Stimulated activated CD8-positive, alpha-beta memory T cell treated with anti-CD3 and anti-CD28 coated beads, Interleukin-4, amount 100 ng/mL, for 1 hour (primary cell): ENCODE results near the gene CFAP299.

Source experiments
- DNase-seq, 2 donors: peaks; one replicate each; pipeline ENCODE4 v3.0.0-alpha.2; 2020; ENCODE audit warnings: low read depth in 2 of 2, low spot score in 1 of 2

The CFAP299 gene

DNA sequence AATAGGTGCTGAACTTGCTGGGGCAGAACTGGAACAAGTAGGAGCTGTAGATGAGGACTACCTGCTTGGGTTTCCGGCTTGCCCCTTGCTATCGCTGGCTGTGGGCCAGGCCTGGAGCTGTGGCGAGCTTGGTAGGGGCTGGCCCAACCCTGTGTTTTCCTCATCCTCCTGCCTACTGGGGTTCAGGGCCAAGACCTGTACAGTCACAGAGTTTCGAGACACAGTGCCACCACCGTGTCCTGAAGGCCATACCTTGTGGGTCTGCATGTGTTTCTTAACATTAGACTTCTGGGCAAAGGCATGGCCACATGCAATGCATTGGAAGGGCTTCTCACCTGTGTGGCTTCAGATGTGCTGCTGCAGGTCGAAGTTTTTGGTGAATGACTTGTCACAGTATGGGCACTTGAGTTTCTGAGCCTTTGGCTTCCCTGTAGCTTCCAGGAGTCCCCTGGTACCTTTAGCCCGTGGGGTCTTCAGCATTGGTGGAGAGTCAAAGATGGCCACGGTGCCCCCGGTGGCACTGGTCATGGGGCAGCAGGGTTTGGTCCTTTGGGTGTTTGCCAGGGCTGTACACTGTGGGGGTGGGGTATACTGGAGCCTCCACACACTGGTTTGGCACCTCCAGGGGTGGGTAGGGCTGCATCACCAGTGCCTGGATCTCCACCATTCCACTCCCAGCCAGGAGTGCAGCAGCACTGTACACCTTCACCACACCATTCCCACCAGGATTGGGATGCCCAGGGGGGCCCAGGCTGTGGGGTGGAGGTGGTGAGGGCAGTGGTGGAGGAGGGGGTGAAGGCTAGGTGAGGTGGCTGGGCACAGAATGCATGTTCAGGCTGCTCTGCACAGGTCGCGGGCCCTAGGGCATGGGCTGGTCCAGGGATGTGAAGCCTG, 52.1 kb downstream of the CFAP299 start:
- DNase-seq = no peak

GRCh38 chr4:80388284-80388607, 52.7 kb downstream of the CFAP299 start:
- no peak for DNase-seq

- no peak for DNase-seq
Measured at GRCh38 chr4:80390178-80390577, 54.6 kb downstream of the CFAP299 start.

GRCh38 chr4:80393246-80393969, 57.9 kb downstream of the CFAP299 start:
- no peak for DNase-seq

DNA sequence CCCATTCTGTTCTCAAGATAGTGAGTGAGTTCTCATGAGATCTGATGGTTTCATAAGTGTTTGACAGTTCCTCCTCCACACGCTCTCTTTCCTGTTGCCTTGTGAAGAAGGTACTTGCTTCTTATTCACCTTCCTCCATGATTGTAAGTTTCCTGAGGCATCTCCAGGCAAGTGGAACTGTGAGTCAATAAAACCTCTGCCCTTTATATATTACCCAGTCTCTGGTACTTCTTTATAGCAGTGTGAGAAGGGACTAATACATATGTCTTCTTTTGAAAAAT, 58.4 kb downstream of the CFAP299 start:
- DNase-seq = no peak

DNA sequence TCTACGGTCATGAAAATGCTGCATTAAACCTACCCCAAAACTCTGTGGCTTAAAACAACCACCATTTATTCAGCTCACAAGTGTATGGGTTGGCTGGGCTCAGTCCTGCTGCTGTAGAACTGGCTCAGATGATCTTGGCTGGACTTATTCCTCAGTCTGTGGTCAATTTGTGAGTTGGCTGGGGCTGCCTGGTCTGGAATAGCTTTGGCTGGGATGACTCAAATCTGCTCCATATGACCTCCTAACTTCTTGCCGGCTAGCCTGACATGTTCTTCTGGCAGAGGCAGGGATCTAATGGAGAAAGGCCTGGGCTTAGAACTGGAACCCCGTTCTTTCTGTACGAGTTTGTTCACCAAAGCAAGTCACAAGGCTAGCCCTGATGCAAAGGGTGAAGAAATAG, 71.7 kb downstream of the CFAP299 start:
- DNase-seq = no peak

DNA sequence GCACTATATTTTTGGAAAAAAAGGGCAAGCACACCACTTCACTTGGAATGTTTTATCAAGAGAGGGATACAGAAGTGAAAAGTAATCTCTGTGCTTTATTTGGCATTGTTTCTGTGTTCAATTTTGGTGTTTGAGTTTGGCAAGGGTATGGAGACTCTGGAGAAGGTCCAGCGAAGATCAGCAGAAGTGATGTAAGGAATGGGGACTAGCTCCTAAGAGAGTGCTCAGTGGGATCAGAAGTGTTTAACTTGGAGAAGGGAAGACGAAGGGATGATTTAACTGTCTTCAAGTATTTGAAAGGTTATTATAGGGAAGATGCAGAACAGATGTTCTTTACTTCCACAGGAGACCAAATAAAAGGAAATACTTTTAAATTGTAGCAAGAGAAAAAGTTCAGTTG, 74.3 kb downstream of the CFAP299 start:
- no peak for DNase-seq

DNA sequence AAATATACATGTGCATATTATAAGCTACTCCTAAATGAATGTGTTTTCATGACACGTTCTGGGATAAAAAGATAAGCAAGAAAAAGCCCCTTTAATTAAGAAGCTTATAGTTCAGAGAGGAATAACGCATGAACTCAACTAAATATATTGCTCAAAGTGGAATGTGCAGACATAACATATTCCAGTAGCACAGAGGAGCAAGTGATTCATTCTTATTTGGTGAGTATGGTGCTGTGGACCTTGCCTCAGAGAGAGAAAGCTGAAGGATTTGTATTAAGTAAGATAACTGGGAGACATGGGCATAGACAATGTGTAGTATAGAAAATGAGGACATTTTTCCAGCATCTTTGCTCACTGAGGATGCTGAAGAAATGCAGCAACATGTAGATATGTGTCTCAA, 76.8 kb downstream of the CFAP299 start:
- DNase-seq = no peak

DNA sequence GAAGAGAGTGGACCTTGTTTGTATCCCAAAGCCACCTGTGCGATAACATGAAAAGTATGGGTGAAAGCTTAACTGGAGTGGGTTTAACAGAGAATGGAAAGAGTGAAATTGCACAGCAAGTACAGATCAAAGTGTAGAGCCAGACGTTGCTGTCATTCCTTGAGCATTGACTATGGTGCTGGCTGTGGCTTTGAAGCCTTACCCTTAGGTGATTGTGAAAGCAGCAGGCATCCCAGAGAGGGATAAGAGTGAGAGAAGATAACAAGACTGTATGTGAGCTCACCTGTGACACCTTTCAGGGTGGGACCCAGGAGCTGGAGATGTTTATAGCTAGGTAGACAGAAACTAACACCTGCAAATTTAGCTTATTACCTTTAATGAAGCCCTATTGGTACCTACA, 77.6 kb downstream of the CFAP299 start:
- DNase-seq = no peak

DNA sequence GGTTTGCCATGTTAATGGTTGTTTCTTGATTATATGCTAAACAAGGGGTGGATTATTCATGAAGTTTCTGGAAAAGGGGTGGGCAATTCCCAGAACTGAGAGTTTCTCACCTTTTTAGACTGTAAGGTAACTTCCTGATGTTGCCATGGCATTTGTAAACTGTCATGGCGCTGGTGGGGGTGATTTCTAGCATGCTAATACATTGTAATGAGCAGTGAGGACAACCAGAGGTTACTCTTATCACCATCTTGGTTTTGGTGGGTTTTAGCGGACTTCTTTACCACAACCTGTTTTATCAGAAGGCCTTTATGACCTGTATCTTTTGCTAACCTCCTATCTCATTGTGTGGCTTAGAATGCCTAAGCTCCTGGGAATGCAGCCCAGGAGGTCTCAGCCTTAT, 81.5 kb downstream of the CFAP299 start:
- no peak for DNase-seq

DNA sequence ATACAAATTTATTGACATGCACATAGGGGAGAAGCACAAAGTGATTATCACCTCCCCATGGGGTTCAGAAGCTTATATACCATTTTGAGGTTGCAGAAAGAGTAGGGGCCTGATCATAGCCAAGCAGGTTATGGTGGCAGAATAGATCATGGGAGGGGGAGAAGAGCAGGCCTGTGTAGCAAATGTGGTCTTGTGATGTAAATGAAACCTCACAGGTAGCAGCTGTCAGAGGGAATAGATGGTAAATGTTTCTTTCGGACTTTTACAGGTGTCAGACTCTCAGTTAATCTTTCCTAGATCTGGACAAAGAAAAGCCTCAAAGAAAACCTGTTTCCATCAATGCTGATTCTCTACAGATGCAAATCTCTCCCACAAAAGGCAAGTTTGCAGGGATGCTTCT, 84.4 kb downstream of the CFAP299 start:
- DNase-seq = no peak

DNA sequence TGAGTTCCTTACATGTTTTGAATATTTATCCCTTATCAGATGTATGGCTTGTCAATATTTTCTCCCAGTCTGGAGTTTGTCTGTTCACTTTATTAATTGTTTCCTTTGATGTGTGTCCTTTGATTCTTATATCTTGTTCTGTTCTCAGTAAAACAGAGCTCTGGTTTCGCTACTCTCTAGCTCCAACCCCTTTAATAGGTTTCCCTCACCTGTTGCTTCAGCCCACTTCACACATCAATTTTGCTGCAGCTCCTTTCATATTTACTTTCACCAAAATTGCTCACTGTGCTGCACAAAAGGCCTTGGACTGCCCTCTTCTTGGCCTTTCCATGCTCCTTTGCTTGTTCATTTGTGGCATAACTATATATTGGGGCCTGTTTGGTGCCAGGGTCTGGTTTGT, 85.1 kb downstream of the CFAP299 start:
- DNase-seq = no peak

DNA sequence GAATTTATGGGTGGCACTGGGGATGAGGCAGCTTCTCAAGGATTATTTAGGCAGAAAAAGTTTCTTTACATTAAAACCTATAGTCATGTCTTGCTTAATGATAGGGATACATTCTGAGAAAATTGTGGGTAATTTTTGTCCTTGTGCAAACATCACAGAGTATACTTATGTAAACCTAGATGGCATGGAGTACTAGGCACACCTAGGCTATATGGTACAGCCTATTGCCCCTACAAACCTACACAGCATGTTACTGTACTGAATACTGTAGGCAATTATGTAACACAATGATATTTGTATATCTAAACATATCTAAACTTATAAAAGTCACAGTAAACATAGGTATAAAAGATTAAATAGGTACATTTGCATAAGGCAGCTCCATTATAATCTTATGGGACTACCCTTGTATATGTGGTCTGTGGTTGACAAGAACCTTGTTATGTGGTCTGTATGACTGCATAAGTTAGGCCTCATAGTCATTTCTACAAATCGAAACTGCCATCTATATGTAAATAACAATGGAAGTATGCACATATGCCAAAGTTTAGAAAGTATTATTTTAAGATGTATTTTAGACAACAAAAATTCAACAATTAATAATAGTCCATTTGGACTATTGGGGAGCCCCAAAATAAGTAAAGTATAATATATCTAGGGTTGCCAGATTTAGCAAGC, 87.3 kb downstream of the CFAP299 start:
- no peak for DNase-seq

GRCh38 chr4:80423553-80424224, 88.2 kb downstream of the CFAP299 start:
- DNase-seq = no peak

- DNase-seq = no peak
Measured at GRCh38 chr4:80424225-80424581, 88.7 kb downstream of the CFAP299 start.

DNA sequence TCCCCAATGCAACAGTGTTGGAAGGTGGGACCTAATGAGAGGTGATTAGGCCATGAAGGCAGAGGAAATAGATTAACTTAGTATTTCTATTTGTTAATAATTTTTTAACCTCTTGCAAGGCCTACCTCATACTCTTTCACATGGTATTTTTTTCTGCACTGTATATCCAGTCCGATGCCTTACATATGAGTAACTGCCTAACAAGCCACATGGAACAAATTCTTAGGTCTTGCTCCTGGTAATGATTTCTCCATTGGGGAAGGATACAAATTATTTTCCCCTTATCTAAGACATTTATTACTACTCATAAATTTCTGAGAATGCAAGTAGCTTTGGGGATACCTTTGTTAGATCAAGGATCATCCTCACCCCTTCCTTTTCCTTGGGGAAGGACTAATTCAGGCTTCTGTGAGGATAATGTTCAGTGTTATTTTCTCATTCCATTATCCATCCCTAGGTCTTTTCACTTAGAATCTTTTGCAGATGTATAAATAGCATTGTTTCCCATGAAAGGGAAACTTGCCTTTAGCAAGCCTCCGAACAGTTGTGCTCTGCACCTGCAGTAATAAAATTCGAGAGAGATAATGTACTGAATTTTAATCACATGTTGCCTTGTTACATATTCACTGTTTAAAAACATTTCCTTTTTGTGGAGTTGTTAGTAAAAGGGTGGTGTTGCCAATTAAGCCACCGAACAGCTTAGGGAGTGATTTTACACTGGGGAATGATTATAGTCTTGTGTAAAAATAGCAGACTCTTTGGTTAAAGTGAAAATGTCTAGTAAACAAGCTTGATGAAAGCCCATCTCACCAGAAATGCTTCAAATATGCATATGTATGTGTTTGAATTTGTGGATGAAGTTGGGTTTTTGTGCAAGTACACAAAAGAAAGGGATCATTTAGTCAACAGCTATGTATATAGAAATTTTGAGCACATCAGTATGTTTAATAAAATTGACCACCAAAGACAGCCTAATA, 89.9 kb downstream of the CFAP299 start:
- DNase-seq = no peak

DNA sequence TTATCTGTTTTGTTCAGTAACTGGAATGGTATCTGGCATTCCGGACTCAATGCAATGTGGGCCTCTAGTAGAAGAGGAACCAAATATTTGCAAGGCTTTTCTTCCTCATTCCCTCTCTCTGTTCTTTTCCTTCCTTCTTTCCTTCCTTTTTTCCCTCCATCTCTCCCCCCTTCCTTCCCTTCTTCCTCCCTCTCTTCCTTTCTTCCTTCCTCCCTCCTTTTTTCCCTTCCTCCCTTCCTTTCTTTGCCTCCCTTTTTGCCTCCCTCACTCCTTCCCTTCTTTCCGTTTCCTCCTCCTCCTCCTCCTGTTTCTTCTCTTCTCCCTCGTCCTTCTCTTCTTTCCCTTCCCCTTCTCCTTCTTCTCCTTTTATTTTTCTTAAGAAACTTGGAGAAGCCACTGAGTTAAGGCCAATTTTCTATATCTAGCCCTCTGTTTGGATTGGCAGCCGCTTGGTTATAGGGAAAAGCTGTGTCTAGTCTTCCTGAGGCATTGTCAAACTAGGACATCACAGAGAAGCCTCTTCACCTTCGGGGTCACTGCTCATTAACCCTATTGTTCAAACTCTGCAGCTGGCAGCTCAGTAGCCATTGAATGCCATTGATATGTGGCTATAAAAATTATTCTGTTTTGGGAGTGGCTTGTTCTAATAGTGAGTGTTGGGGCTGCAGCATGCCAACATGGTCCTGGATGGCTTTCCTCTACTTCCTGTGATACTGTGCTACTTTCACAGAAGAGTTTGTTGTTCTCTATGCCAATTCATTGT, 95.9 kb downstream of the CFAP299 start:
- DNase-seq = no peak

DNA sequence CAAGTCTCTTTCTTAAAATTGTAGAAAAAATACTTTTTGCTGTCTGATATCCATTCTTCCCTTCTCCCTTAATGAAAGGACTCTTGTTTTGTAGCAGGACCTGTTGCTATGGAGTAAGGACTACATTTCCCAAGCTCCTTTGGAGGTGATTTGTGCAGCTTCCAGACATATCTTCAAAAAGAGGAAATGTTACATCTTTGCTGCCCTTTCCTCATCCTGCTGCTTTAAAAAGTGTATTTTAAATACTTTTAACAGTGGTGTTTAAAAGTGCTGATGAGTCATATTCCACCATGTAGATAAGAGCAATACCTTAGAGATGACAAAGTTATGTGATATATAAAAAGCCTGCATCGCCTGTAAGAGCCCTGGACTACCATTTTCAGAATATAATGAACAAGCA, 98.7 kb downstream of the CFAP299 start:
- no peak for DNase-seq

- DNase-seq = no peak
Measured at GRCh38 chr4:80438016-80438415, 102.5 kb downstream of the CFAP299 start.
